GM23338 (cell line): ENCODE measurements around the gene UBN2. TPM values are rescaled to one million over a fixed set of nuclear protein-coding genes. Genes with fewer than 3 reads are reported as not detected.

Source experiments
- ATAC-seq: fragments of 200-7000 bp; cut with Tn5 transposase; 3 replicates; pipeline ENCODE4 v1.9.1; 2020
- DNase-seq: peaks from one replicate; pipeline ENCODE4 v3.0.0-alpha.2; 2015; ENCODE audit warnings: low spot score
- H2AFZ ChIP-seq: fragments of 200-600 bp; sonication (generic); 2 replicates; pipeline ENCODE4 v1.8.0; 2016; ENCODE audit warnings: antibody characterized with exemption, mild to moderate bottlenecking, moderate library complexity
- H3F3A ChIP-seq: fragments of 200-600 bp; sonication (generic); replicated peaks from 2 replicates; pipeline ENCODE4 v1.8.0; 2017; ENCODE audit warnings: antibody characterized with exemption, mixed run types, low read depth
- H3K27ac ChIP-seq: fragments of 200-600 bp; sonication (generic); 2 replicates; pipeline ENCODE4 v1.6.1; 2016; ENCODE audit warnings: low read depth
- H3K27me3 ChIP-seq: fragments of 200-600 bp; sonication (generic); 2 replicates; pipeline ENCODE4 v1.8.0; 2016; ENCODE audit warnings: mild to moderate bottlenecking, mixed run types, moderate library complexity; ENCODE audit not compliant: insufficient read depth
- H3K36me3 ChIP-seq: fragments of 200-600 bp; sonication (generic); 2 replicates; pipeline ENCODE4 v1.8.0; 2016; ENCODE audit warnings: mild to moderate bottlenecking; ENCODE audit not compliant: insufficient read depth
- H3K4me1 ChIP-seq: fragments of 200-600 bp; sonication (generic); 2 replicates; pipeline ENCODE4 v1.8.0; 2016; ENCODE audit warnings: mild to moderate bottlenecking, moderate library complexity; ENCODE audit not compliant: insufficient read depth
- H3K4me2 ChIP-seq: fragments of 200-600 bp; sonication (generic); 2 replicates; pipeline ENCODE4 v1.7.1; 2017; ENCODE audit warnings: mixed run types
- H3K4me3 ChIP-seq: fragments of 200-600 bp; sonication (generic); 2 replicates; pipeline ENCODE4 v1.6.1; 2016; ENCODE audit warnings: mixed run types
- H3K79me2 ChIP-seq: fragments of 200-600 bp; sonication (generic); replicated peaks from 2 replicates; pipeline ENCODE4 v1.8.0; 2017; ENCODE audit warnings: mild to moderate bottlenecking; ENCODE audit not compliant: insufficient read depth
- H3K9me2 ChIP-seq: fragments of 200-600 bp; sonication (generic); 2 replicates; pipeline ENCODE4 v1.8.0; 2017; ENCODE audit not compliant: insufficient read depth
- H4K20me1 ChIP-seq: fragments of 200-600 bp; sonication (generic); replicated peaks from 2 replicates; pipeline ENCODE4 v1.8.0; 2017; ENCODE audit warnings: mild to moderate bottlenecking; ENCODE audit not compliant: insufficient read depth
- H3K27ac Mint-ChIP-seq: 2 replicates; pipeline ENCODE4 v1.8.0; 2020; ENCODE audit warnings: inconsistent platforms, mild to moderate bottlenecking, moderate library complexity, mixed read lengths
- H3K27me3 Mint-ChIP-seq: 3 replicates; pipeline ENCODE4 v1.8.0; 2022; ENCODE audit warnings: low read depth, mild to moderate bottlenecking, moderate library complexity, mixed read lengths, inconsistent platforms; ENCODE audit not compliant: insufficient read depth, poor library complexity
- H3K36me3 Mint-ChIP-seq: 3 replicates; pipeline ENCODE4 v1.8.0; 2021; ENCODE audit warnings: low read depth, mild to moderate bottlenecking, inconsistent platforms, moderate library complexity, mixed read lengths
- H3K4me1 Mint-ChIP-seq: 3 replicates; pipeline ENCODE4 v1.8.0; 2020; ENCODE audit warnings: mild to moderate bottlenecking, inconsistent platforms, mixed read lengths
- H3K4me3 Mint-ChIP-seq: 3 replicates; pipeline ENCODE4 v1.8.0; 2021; ENCODE audit warnings: moderate library complexity, mild to moderate bottlenecking, inconsistent platforms, mixed read lengths
- H3K9me3 Mint-ChIP-seq: 3 replicates; pipeline ENCODE4 v1.8.0; 2020; ENCODE audit warnings: moderate library complexity, mild to moderate bottlenecking, inconsistent platforms, mixed read lengths
- CREB1 ChIP-seq: fragments of 250-450 bp; sonication (Bioruptor Pico); IDR thresholded peaks from 2 replicates; pipeline ENCODE4 v1.5.0; 2020; ENCODE audit warnings: low read depth, mild to moderate bottlenecking, moderate library complexity
- EZH2 ChIP-seq: fragments of 200-600 bp; sonication (generic); IDR thresholded peaks from one replicate; pipeline ENCODE4 v1.8.0; 2017; ENCODE audit warnings: antibody characterized with exemption, mild to moderate bottlenecking, low read depth; ENCODE audit not compliant: unreplicated experiment
- EZH2phosphoT487 ChIP-seq: fragments of 200-600 bp; sonication (generic); IDR thresholded peaks from one replicate; pipeline ENCODE4 v1.8.1; 2018; ENCODE audit warnings: antibody characterized with exemption; ENCODE audit not compliant: unreplicated experiment
- POLR2AphosphoS5 ChIP-seq: IDR thresholded peaks from 2 replicates; pipeline ENCODE4 v1.6.1; 2016; ENCODE audit warnings: antibody characterized with exemption, low read depth
- STAT1 ChIP-seq: IDR thresholded peaks from one replicate; pipeline ENCODE4 v1.6.1; 2016; ENCODE audit warnings: antibody characterized with exemption; ENCODE audit not compliant: unreplicated experiment
- polyA plus RNA-seq: library from polyadenylated mRNA; unstranded; fragments of >200 nt; fragmentation: Nextera tagmentation; extraction: Ambion mirVana; gene quantifications from 2 replicates; pipeline ENCODE4 v1.2.1, GENCODE V29; 2016
- total RNA-seq: library from RNA; depleted of rRNA; stranded (reverse); fragments of >200 nt; shearing (Covaris generic); gene quantifications from 2 replicates; pipeline ENCODE4 v1.2.3, GENCODE V29; 2014
- TF ChIP-seq, protein P1 (sequence below): fragments of 250-450 bp; sonication (Bioruptor Pico); IDR thresholded peaks from 2 replicates; pipeline ENCODE4 v1.5.0; 2020; ENCODE audit warnings: mild to moderate bottlenecking, moderate library complexity

UBN2 gene
- total and polyA plus RNA-seq, 2 experiments from 2014 or later, result 18.5 to 26.6 TPM

DNA sequence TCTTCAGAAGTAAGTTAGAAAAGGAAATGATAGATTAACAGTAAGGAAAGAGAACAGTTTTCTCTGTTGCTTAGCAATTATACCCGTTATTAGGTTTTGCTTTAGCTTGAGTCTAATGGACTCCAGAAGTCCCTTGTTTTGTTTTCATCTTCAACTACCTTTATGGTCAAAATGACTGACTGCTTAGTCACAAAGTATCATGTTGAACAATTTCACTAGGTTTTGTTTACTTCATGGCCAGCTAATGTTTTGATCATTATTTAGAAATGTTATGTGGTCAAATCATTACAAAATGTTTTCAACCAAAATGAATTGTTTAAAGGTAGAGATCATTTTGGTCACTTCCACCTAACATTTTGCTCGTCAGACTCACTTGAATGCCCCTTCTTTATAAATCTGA is 1.9 kb downstream of the UBN2 start (continued):
- no peak for TF ChIP-seq EZH2phosphoT487
- no peak for TF ChIP-seq CREB1 (CRISPR knock-in tag)
- TF ChIP-seq, protein P1, sequence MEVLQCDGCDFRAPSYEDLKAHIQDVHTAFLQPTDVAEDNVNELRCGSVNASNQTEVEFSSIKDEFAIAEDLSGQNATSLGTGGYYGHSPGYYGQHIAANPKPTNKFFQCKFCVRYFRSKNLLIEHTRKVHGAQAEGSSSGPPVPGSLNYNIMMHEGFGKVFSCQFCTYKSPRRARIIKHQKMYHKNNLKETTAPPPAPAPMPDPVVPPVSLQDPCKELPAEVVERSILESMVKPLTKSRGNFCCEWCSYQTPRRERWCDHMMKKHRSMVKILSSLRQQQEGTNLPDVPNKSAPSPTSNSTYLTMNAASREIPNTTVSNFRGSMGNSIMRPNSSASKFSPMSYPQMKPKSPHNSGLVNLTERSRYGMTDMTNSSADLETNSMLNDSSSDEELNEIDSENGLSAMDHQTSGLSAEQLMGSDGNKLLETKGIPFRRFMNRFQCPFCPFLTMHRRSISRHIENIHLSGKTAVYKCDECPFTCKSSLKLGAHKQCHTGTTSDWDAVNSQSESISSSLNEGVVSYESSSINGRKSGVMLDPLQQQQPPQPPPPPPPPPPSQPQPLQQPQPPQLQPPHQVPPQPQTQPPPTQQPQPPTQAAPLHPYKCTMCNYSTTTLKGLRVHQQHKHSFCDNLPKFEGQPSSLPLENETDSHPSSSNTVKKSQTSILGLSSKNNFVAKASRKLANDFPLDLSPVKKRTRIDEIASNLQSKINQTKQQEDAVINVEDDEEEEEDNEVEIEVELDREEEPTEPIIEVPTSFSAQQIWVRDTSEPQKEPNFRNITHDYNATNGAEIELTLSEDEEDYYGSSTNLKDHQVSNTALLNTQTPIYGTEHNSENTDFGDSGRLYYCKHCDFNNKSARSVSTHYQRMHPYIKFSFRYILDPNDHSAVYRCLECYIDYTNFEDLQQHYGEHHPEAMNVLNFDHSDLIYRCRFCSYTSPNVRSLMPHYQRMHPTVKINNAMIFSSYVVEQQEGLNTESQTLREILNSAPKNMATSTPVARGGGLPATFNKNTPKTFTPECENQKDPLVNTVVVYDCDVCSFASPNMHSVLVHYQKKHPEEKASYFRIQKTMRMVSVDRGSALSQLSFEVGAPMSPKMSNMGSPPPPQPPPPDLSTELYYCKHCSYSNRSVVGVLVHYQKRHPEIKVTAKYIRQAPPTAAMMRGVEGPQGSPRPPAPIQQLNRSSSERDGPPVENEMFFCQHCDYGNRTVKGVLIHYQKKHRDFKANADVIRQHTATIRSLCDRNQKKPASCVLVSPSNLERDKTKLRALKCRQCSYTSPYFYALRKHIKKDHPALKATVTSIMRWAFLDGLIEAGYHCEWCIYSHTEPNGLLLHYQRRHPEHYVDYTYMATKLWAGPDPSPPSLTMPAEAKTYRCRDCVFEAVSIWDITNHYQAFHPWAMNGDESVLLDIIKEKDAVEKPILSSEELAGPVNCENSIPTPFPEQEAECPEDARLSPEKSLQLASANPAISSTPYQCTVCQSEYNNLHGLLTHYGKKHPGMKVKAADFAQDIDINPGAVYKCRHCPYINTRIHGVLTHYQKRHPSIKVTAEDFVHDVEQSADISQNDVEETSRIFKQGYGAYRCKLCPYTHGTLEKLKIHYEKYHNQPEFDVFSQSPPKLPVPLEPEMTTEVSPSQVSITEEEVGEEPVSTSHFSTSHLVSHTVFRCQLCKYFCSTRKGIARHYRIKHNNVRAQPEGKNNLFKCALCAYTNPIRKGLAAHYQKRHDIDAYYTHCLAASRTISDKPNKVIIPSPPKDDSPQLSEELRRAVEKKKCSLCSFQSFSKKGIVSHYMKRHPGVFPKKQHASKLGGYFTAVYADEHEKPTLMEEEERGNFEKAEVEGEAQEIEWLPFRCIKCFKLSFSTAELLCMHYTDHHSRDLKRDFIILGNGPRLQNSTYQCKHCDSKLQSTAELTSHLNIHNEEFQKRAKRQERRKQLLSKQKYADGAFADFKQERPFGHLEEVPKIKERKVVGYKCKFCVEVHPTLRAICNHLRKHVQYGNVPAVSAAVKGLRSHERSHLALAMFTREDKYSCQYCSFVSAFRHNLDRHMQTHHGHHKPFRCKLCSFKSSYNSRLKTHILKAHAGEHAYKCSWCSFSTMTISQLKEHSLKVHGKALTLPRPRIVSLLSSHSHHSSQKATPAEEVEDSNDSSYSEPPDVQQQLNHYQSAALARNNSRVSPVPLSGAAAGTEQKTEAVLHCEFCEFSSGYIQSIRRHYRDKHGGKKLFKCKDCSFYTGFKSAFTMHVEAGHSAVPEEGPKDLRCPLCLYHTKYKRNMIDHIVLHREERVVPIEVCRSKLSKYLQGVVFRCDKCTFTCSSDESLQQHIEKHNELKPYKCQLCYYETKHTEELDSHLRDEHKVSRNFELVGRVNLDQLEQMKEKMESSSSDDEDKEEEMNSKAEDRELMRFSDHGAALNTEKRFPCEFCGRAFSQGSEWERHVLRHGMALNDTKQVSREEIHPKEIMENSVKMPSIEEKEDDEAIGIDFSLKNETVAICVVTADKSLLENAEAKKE (CRISPR knock-in tag), result no peak
- no peak for TF ChIP-seq STAT1

DNA sequence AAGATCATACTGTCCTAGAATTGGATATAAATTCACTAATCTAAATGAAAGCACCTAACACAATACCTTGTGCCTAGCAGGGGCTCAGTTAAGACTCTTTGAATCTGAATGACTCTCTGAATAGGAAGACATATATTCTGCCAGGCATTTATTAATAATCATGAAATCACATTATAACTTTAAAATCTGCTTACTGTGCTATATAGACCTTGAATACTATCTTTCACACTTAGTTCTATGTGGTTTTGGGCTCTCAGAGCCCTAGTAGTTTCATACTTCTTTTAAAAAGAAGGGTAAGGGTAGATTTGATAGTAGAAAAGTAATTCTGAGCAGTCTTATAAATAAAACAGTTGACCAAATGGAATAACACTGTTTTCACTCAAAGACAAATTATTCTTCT is 10.2 kb downstream of the UBN2 start:
- Mint-ChIP-seq H3K9me3 (no peaks in the 10 kb centered on the region), H3K36me3 (peaks cover 50% of the 10 kb centered on the region), H3K4me3 (no peak overlapping the region), H3K4me1 (no peaks in the 10 kb centered on the region), H3K27me3 (no peaks in the 10 kb centered on the region), H3K27ac (no peak overlapping the region)
- H3K27me3 ChIP-seq, result no peaks in the 10 kb centered on the region
- no peaks in the 10 kb centered on the region for H3F3A ChIP-seq
- peaks cover 5% of the 10 kb centered on the region for H4K20me1 ChIP-seq
- H3K9me2 ChIP-seq, result no peaks in the 10 kb centered on the region
- no peak overlapping the region for H3K4me2 ChIP-seq
- peaks cover 12% of the 10 kb centered on the region for H3K79me2 ChIP-seq
- DNase-seq (no peak), ATAC-seq (no peak)
- no peak overlapping the region for H3K4me3 ChIP-seq
- H3K4me1 ChIP-seq, result no peaks in the 10 kb centered on the region
- no peak overlapping the region for H2AFZ ChIP-seq
- no peak overlapping the region for H3K27ac ChIP-seq
- H3K36me3 ChIP-seq, result peaks cover 14% of the 10 kb centered on the region
- TF ChIP-seq EZH2phosphoT487 (no peak), EZH2 (no peak), POLR2AphosphoS5 (no peak)
- TF ChIP-seq, protein P1 (CRISPR knock-in tag), result no peak
